Suprapubic skin (tissue), 4 donors: Measurements from ENCODE around the gene FOXC1.

Experiments
- CTCF ChIP-seq, 2 donors: fragments of 200-600 bp in 1 of 2; fragments of 450-650 bp in 1 of 2; sonication (generic) in 1 of 2; IDR thresholded peaks; one replicate each; pipeline ENCODE4 v1.5.1; 2016 to 2019; ENCODE audit warnings: antibody characterized with exemption in 2 of 2, mild to moderate bottlenecking in 1 of 2, moderate library complexity in 1 of 2
- POLR2A ChIP-seq, 2 donors: fragments of 450-650 bp; IDR thresholded peaks; one replicate each; pipeline ENCODE4 v1.6.1; 2017; ENCODE audit warnings: antibody characterized with exemption in 2 of 2, mild to moderate bottlenecking in 2 of 2, moderate library complexity in 2 of 2
- POLR2AphosphoS5 ChIP-seq, 3 donors: sonication (generic); formaldehyde crosslinking; IDR thresholded peaks; one replicate each; pipeline ENCODE4 v1.6.1; 2017; ENCODE audit warnings: antibody characterized with exemption in 3 of 3

DNA sequence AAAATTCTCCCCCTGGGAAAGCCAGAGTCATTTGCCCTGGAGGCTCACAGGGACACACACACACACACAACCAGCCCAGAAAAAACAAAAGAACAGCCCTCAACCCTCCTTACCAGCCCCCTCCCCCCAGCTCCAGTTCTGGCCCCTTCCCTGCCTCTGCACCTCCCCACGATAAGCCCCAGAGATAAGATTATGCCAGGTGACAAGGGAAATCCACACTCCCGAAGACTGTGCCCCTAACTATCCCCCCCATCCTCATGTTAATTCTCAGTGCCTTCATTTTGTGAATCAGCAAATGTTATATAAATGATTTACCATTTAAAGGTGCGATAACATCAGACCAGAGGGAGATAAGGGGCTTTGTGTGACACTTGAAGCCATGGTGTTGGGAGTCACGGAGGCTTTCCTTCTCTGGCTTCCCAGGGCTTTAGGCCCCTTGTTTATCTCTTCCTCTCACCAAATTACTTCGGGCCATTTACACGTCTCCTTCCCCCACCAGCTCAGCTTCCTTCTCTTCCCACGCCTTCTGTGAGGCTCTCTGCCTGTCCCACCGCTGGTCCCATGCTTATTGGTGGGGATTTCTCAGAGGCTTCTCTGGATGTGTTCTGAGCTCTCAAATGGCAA is 12.5 kb upstream of the FOXC1 start:
- TF ChIP-seq POLR2AphosphoS5 (IDR thresholded peaks at IDR 0.05) (no peak), CTCF (IDR thresholded peaks at IDR 0.05) (no peak), POLR2A (IDR thresholded peaks at IDR 0.05) (no peak)
